ENCODE measurements around the gene CASP3.
"Not testable (repeated sequence)": the region's sequence is repeated elsewhere in the genome, so short reads cannot be mapped to it uniquely, and the experiment has no call there.

CASP3 gene

DNA sequence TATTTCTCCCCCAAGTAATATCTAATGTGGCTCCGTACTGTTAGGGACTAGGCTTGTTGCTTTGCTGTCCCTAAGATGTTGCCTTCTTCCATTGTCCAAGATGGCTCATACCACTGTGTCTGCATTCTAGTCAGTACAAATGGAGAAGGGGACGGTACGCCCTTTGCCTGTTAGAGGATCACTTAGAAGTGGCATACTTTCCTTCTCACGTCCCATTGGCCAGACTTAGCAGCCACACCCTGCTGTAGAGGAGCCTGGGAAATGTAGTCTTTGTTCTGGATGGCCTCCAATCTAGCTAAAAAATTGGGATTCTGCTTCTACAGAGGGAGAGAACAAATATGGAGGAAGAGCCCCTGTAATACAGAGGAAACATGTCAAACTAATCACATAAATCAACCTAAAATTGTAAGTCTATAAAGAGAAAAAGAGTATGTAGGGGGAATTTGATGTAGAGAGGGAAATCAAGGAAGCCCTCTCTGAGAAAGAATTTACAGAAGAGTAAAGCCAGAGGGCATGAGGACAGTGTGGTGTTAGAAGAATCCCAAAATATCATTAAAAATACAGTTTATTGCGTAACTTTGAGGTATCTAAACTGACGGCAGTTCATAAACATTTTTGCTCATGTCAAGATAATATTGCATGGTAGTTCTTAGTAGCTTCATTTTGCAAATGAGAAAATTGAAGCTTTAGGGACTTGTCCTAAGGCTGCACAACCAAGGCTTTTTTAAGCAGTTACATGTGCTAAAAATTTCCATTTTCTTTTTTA is 15.4 kb upstream of the CASP3 start:
- DNase-seq (ENCODE audit: low read depth in 2 of 2) = no peak

GRCh38 chr4:184662236-184662635 is 13.0 kb upstream of the CASP3 start:
- DNase-seq (ENCODE audit: low read depth in 2 of 2) = no peak

DNA sequence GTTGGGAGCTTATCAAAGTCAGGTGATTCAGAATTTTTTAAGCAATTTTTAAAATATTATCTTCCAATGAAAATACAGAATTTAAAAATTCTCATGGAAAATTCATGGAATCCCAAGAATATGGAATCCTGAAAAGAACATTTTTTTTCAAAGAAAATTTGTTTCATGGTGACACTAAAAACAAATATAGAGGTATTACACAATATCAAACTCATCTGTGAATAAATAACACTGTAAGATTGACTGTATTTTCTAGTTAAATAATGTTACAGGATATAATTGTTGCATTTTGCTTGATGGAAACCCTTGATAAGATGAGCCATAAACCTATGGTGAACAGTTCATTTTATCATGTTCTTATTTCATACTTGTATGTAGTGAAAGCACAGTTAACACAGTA is 11.7 kb upstream of the CASP3 start:
- DNase-seq (ENCODE audit: low read depth in 2 of 2) = no peak

DNA sequence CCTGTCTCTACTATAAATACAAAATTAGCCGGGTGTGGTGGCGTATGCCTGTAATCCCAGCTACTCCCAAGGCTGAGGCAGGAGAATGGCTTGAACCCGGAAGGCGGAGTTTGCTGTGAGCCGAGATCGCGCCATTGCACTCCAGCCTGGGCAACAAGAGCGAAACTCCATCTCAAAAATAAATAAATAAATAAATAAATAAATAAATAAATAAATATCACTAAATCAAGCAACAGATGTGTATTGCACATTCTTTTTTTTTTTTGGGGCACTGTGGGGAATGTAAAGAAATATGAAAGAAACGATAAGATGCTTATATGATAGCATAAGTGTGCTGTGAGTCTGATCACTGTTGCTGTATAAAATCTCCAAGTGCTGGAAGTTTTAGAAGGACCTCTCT is 8.6 kb upstream of the CASP3 start:
- DNase-seq (ENCODE audit: low read depth in 2 of 2) = not testable (repeated sequence)

- no peak for DNase-seq (ENCODE audit: low read depth in 2 of 2)
These were observed 7.9 kb upstream of the CASP3 start for GRCh38 chr4:184657144-184657543.

GRCh38 chr4:184655889-184656869 is 6.9 kb upstream of the CASP3 start:
- DNase-seq (ENCODE audit: low read depth in 2 of 2) = no peak

- DNase-seq (ENCODE audit: low read depth in 2 of 2) = no peak
These were observed 4.4 kb upstream of the CASP3 start for GRCh38 chr4:184653650-184654049.

DNA sequence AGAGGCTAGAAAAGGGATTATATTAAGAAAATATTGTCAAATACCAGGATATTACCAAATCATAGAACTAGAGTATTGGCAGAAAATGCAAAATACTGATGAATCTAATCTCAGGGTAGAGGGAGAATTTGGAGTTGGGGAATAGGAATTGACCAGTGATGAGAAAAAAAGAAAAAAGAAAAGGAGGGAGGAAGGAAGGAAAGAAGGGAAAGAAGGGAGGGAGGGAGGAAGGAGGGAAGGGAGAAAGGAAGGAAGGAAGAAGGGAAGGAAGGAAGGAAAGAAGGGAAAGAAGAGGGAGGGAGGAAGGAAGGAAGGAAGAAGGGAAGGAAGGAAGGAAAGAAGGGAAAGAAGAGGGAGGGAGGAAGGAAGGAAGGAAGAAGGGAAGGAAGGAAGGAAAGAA is 3.4 kb upstream of the CASP3 start:
- not testable (repeated sequence) for DNase-seq (ENCODE audit: low read depth in 2 of 2)

DNA sequence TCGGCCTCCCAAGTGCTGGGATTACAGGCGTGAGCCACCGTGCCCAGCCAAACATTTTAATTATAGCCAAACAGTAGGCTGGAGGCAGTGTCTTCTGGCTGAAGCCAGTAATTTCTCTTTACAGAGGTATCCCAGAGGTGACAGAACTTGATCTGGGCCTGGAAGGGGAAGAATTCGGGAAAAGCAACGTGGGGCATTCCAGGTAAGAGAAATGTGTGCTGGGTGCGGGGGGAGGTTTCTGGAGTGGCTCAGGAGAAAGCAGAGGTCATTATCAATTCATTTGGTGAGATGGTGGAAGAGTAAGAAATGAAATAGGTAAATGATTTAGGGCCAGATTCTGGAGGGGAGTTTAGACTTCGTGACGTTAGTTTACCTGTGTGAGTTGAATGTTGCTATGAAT is 2.7 kb upstream of the CASP3 start:
- DNase-seq (ENCODE audit: low read depth in 2 of 2) = no peak

GRCh38 chr4:184649971-184650855 is 966 bp upstream of the CASP3 start:
- DNase-seq (ENCODE audit: low read depth in 2 of 2) = no peak

GRCh38 chr4:184648313-184649025 is 778 bp downstream of the CASP3 start:
- peak; percentile 19 to 23 for DNase-seq (ENCODE audit: low read depth in 2 of 2)

DNA sequence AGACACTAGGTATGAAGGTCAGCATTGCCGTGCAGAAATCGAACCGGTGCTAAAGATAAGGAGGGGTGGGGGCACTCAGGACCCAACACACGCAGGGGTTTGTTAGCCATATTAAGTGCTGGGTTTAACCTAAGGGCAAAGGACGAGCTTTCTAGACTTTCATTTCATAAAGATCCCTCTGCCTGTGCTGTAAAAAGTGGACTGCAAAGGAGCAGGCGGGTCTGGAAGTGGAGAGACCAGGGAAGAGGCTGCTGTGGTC is 1.3 kb downstream of the CASP3 start:
- DNase-seq (ENCODE audit: low read depth in 2 of 2) = no peak

DNA sequence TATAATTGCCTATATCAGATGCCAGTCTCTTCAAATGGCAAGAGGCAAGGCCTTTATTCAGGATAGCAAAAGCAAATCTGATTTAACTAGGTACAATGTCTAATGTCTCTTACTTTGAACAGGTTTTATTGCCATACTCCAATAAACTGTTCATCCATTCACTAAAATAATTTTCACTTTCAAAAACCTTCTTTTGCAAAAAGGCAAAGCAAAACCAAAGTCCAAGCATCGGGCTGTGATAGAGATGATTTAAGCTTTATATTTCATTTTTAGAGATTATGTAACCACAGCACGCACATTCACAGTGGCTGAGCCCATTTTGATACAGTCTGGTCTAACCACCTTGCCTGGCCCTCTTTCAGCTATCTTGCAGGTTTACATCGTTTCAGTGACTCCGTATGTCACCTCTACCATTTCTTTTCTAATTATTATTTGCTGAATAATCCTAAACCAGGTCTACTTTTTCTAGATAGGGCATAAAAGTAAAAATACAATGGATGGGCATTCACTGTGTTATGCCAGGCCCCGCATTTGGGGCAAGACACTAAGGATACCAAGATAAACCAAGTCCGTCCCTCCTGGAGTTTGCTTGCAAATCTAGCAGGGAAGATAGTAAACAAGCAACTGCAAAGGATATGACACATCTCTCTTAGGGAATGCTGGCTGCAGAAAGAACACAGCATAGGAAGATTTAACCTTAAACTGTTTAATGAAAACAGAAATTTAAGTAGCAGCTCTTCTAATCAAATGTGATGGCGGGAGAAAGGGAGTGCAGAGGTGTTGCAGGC is 1.8 kb downstream of the CASP3 start:
- no peak for DNase-seq (ENCODE audit: low read depth in 2 of 2)

- no peak for DNase-seq (ENCODE audit: low read depth in 2 of 2)
These were observed 3.2 kb downstream of the CASP3 start for GRCh38 chr4:184645904-184646610.

- no peak for DNase-seq (ENCODE audit: low read depth in 2 of 2)
These were observed 4.5 kb downstream of the CASP3 start for GRCh38 chr4:184644553-184645307.

GRCh38 chr4:184643731-184644130 is 5.5 kb downstream of the CASP3 start:
- no peak for DNase-seq (ENCODE audit: low read depth in 2 of 2)

GRCh38 chr4:184641451-184641850 is 7.8 kb downstream of the CASP3 start:
- no peak for DNase-seq (ENCODE audit: low read depth in 2 of 2)

- no peak for DNase-seq (ENCODE audit: low read depth in 2 of 2)
These were observed 8.2 kb downstream of the CASP3 start for GRCh38 chr4:184641022-184641421.

- no peak for DNase-seq (ENCODE audit: low read depth in 2 of 2)
These were observed 12.3 kb downstream of the CASP3 start for GRCh38 chr4:184636897-184637296.

All from stimulated activated CD4-positive, alpha-beta T cell treated with anti-CD3 and anti-CD28 coated beads, Interleukin-4, amount 100 ng/mL, for 48 hours (primary cell).